NCI-H226 (cell line): ENCODE measurements around the gene ZNF446.
"Not testable (repeated sequence)": the region's sequence is repeated elsewhere in the genome, so short reads cannot be mapped to it uniquely, and the experiment has no call there.

Experiments used
- DNase-seq: peaks from one replicate; pipeline ENCODE4 v3.0.0-alpha.2; 2015

ZNF446 gene

GRCh38 chr19:58507602-58508223 is 31.6 kb downstream of the ZNF446 start:
- DNase-seq: not testable (repeated sequence)

GRCh38 chr19:58509731-58510083 is 33.6 kb downstream of the ZNF446 start:
- no peak for DNase-seq

- no peak for DNase-seq
These were observed 34.1 kb downstream of the ZNF446 start for GRCh38 chr19:58510084-58510862.

GRCh38 chr19:58511353-58512208 is 35.4 kb downstream of the ZNF446 start, which contains the start of gene SLC27A5:
SLC27A5 (minus strand) TSS chr19:58511992; CDS start chr19:58511955, 37 bp downstream.
- DNase-seq: no peak

- DNase-seq: no peak
These were observed 37.1 kb downstream of the ZNF446 start for GRCh38 chr19:58513213-58513693.

- DNase-seq: peak; percentile 95
These were observed 37.8 kb downstream of the ZNF446 start for GRCh38 chr19:58513694-58514563.

GRCh38 chr19:58514564-58515022 is 38.4 kb downstream of the ZNF446 start:
- DNase-seq: no peak

GRCh38 chr19:58515259-58515658 is 39.1 kb downstream of the ZNF446 start:
- no peak for DNase-seq

GRCh38 chr19:58516246-58516836 is 40.2 kb downstream of the ZNF446 start:
- no peak for DNase-seq

GRCh38 chr19:58516964-58517833 is 41.0 kb downstream of the ZNF446 start:
- DNase-seq: no peak

GRCh38 chr19:58518256-58519086 is 42.3 kb downstream of the ZNF446 start:
- no peak for DNase-seq

GRCh38 chr19:58519087-58519354 is 42.9 kb downstream of the ZNF446 start:
- DNase-seq: peak; percentile 65

- peak; percentile 99 for DNase-seq
These were observed 43.5 kb downstream of the ZNF446 start, which contains the start of gene ZBTB45 for GRCh38 chr19:58519355-58520256. ZBTB45 (minus strand) TSS chr19:58519810; CDS start chr19:58517673, 2,137 bp downstream.

GRCh38 chr19:58520257-58520599 is 44.1 kb downstream of the ZNF446 start:
- DNase-seq: no peak

- no peak for DNase-seq
These were observed 45.5 kb downstream of the ZNF446 start for GRCh38 chr19:58521651-58522050.

GRCh38 chr19:58522709-58523108 is 46.6 kb downstream of the ZNF446 start:
- no peak for DNase-seq

GRCh38 chr19:58529405-58529804 is 53.3 kb downstream of the ZNF446 start:
- DNase-seq: no peak
